SKM-1 (cell line): ENCODE results near the gene UBE2QL1.
A peak's percentile ranks its signal among the peaks of the same experiment; 100 is the strongest.

Experiments
- DNase-seq: peaks from one replicate; lab custom pipeline; 2025; ENCODE audit not compliant: unreplicated experiment; lab: John Stamatoyannopoulos, UW

Gene UBE2QL1, protein sequence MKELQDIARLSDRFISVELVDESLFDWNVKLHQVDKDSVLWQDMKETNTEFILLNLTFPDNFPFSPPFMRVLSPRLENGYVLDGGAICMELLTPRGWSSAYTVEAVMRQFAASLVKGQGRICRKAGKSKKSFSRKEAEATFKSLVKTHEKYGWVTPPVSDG

DNA sequence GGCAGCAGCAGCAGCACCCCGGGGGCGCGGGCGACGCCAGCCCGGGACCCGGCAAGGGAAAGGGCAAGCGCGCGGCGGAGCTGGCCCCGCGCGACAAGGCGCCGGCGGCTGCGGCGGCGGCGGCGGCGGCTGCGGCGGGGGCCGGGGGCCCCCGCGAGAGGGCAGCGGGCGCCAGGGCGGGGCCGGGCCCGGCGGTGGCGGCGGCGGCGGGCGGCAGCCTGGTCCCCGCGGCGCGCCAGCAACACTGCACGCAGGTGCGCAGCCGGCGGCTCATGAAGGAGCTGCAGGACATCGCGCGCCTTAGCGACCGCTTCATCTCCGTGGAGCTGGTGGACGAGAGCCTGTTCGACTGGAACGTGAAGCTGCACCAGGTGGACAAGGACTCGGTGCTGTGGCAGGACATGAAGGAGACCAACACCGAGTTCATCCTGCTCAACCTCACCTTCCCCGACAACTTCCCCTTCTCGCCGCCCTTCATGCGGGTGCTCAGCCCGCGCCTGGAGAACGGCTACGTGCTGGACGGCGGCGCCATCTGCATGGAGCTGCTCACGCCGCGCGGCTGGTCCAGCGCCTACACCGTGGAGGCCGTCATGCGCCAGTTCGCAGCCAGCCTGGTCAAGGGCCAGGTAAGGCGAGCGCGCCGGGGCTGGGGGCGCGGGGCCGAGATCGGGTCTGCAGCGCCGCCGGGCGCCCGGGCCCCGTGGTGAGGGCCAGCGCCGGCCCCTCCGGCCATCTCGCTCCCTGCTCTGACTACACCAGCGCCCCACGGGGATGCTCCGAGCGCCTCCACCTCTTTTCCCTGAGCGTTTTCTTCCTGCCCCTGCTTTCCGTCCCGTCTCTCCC, at the start of gene UBE2QL1:
Gene UBE2QL1 (plus strand): TSS at position 238 of the 843 bp plus-strand sequence. CDS start 35 bp downstream, at position 273.
- DNase-seq = no peak

DNA sequence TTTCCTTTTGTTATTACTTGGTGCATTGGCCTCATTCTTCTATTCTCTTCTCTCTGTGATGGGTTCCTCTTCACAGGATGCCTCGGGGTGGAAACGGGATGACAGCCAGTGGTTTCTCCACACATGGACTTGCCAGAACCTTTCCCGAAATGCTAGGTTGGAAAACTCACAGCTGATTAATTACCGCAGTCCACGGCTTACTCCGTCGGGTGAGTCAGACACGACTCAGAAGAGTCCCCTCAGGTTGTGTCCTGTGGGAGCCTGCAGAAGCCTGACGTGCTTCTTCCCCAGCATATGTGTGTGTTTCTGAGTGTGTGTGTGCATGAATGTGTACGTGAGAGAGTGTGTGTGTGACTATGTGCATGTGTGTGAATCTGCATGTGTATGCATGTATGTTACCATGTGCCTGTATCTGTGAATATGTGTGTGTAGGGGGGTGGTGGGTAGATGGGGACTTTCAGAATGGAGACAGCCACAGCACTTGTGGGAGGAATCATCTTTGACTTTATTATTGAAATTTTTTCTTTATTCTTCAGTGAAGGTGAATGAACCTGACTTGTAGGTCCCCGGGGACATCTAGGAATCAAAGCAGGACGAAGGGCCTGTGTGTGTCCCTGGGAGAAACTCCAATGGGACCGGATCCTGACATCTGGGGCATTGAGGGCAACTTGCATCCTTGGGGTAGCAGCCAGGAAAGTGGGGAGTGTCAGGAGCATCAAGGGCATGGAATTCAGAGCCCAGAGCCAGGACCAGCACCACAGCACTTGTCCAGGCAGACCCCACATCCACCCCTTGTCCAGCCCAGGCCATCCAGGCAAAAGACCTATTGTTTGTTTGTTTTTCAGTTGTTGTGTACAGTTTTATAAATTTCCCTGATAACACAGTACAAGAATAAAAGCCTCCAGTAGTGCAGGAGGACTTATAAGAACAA, 48.4 kb upstream of the UBE2QL1 start:
- no peak for DNase-seq

DNA sequence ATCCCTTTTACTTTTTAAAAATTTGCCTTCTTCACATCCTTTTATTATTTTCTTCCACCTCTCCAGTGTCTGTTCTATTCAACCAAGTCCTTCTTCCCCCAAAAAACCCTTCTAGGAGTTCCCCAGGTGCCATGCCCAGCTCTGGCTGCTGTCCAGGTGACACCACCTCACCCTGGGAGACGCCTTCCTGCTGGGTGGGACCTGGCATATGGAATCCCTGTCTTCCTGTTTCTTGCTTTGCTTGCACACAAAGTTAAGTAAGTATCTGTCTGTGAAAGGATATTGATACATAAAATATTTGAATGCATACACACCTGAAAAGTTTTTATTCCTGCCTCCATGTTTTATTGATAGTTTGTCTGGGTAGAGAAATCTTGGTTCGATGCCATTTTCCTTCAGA, 47.2 kb upstream of the UBE2QL1 start:
- DNase-seq = no peak

DNA sequence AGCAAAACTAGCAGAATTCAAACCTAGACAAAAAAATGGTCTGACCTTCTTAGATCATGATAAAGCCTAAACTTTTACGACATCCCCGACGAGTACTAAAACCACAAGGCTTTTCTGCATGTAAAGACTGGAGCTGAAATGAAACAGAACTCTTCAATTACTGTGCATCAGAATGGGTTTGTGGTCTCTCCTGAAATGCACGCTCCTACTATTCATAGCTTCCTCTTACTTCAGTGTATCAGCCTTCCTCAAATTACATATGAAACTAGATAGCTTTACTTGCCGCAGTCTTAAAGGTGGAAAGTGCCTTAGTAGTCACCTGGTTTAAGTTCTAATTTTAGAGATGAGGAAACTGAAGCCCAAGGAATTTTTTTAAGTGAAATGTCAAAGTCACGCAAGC, 45.7 kb upstream of the UBE2QL1 start:
- peak; percentile 3 for DNase-seq

DNA sequence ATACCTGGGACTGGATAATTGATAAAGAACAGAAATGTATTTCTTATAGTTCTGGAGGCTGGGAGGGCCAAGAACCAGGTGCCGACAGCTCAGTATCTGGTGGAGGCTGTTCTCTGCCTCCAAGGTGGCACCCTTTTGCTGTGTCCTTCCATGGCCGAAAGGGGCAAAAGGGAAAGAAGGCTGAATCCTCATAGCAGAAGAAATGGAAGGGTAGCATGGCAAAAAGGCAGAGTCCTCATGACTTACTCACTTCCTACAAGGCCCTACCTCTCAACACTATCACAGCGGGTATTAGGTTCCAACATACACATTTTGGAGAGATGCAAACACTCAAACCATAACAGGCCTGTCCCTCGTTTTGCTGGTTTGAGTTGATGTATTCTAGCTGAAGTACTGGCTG, 45.2 kb upstream of the UBE2QL1 start:
- no peak for DNase-seq

DNA sequence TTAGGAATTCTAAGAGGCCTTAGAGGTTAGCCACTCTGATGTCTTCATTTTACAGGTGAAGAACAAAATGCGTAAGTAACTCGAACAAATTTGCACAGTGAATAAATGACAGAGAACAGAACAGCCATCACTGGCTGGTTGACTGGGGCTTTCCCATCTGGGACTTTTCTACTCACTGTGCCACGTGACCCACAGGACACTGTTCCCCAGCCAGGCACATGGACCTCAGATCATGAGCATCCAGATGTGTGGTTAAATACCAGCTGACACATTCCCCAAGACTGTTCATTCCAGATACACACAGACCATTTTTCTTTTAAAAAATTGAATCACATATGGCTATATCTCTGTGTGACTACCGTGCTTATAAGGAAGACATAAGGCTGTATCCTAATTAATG, 44.5 kb upstream of the UBE2QL1 start:
- DNase-seq = no peak

DNA sequence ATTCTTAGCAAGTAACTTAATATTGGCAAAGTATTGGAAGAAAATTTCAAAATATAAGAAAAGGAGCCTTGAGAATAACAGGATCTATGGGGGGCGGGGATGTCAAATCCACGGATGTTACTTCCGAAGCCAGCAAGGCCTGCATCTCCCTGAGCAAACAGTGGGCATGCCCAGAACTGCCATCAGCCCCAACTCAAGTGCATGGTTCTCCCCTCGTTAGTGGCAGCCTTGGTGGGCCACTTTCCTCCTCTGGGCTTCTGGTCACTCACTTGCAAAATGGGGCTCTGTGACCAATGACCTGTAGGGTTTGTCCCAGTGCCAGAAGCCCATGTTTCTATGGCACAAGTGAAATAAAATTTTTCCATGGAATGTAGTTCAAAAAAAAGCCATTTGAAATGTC, 43.1 kb upstream of the UBE2QL1 start:
- no peak for DNase-seq

DNA sequence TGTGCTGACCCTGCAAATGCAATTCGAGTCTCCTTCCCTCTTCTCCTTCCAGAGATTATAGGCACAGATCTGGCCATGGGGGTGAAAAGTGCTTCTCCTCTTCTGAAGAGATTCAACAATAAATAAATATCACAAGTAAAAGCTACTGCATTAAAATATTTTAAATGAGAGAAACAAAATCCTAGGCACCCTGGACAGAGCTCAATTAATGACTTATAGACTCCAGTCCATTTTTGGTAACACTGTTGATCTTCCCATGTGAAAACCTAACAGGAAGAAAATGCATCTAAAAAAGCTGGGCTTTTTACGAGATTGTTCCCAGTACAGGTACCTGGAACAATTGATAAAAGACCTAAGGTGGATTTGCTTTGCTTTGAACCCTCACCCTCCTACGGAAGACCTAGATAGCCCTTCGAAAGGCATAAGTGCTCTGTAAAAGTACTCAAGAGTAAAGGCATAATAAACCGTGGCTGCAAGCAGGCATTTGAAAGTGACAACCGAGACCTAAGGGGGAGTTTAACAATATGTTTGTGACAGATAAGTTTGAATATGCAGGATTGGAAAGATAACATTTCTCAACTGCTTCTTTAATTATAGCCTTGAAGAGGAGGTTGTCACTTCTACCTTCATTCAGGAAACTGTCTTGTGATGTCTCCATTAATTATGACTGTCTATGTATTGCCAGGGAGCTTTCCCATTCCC, 41.0 kb upstream of the UBE2QL1 start:
- no peak for DNase-seq

DNA sequence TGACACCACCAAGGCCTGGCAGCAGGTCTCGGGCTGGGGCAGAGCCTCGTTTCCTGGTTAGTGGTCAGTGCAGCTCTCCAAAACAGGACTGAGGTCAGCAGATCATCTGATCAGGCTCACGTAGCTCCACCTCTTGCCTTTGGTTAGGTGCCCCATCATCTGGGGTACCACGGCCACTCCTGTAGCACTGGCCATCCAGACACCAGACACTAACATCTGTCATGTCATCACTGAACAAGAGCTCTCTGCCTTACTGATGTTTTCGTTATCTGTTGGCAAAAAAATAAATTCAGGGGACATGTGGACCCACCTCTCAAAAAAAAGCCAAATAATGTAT, 40.4 kb upstream of the UBE2QL1 start:
- DNase-seq = no peak

DNA sequence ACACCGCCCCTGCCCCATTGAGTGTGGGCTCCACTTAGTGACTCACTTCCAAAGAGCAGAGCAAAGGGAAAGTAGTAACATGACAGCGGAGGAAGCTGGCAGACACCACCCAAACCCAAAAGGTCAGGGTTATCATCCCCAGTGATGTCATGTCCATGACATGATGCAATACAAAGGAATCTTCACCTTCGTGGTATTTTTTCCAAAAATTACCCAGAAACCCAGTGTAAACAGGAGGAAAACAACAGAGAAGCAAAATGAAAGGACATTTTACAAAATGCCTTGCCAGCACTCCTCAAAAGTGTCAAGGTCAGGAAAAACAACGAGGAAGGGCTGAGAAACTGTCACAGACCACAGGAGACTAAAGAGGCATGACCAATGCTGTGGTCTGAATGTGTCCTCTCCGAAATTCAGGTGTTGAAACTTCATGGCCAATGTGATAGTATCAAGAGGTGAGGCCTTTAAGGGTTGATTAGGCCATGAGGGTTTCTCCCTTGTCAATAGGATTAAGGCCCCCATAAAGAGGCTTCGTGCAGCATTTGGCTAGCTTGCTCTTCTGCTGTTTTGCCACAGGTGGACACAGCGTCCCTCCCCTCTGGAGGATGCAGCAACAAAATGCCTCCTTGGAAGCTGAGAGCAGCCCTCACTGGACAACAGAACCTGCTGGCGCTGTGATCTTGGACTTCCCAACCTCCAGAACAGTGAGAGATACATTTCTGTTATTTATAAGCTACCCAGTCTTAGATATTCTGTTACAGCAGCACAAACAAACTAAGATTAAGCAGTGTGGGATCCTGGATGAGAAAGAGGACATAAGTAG, 39.8 kb upstream of the UBE2QL1 start:
- no peak for DNase-seq

DNA sequence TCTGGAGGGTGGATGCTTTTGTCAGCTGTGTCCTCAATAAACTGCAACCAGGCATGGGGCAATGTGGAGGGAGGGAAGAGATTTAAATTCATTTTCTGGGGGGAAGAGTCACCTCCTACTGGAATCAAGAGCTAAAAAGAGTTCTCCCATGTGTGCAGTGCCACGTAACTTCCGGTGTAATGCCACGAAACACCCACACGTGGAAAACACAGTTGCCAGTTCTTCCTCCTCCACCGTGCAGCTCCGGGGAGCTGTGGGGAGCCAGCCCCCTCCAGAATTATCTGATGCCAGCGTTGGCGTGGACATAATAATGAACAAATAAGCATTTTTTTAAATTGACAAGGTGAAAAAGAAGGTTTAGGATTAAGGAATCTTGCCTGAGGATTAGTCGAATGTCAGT, 38.2 kb upstream of the UBE2QL1 start:
- no peak for DNase-seq

DNA sequence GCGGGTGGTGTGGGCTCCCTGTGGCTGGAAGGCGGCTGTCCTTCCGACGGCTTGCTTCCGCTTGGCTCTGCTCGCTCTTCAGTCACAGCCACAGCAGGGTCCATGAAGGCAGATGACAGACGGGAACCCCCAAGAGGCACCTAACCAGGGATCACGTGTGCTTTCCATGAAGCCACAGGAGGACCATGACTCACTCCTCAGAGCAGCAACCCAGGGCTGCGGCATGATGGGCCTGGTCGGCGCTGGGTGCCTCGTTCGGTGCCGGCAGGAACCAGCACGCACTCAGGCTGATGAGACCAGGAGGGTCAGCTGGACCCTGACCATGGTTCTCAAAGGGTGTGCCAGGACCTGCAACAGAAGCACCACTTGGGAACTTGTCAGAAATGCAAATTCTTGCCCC, 37.5 kb upstream of the UBE2QL1 start:
- DNase-seq = no peak

DNA sequence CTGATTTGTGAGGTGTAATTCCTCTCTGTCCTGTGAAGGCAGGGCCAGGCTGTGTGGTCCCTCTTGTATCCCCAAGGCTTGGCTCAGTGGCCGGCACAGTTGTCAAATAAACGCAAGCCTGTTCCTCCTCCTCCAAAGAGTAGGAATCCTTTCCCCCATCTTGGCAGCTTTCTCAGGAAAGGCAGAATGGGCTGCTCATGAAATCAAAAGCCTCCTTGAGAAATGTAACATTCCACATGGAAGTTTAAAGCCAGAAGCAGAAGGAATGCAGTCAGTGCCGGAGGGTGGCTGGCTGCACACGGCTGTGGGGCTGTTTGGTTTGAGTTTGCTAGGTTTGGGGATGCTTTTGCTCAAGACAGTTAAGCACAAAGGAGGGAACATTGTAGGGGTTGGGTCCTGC, 35.8 kb upstream of the UBE2QL1 start:
- no peak for DNase-seq

DNA sequence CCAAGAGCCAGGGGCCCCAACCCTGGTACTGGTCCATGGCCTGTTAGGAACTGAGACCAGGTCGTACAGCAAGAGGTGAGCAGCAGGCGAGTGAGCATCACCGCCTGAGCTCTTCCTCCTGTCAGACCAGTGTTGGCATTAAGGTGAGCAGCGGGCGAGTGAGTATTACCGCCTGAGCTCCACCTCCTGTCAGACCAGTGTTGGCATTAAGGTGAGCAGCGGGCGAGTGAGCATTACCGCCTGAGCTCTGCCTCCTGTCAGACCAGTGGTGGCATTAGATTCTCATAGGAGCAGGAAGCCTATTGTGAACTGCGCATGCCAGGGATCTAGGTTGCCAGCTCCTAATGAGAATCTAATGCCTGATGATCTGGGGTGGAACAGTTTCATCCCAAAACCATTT, 31.0 kb upstream of the UBE2QL1 start:
- DNase-seq = no peak

DNA sequence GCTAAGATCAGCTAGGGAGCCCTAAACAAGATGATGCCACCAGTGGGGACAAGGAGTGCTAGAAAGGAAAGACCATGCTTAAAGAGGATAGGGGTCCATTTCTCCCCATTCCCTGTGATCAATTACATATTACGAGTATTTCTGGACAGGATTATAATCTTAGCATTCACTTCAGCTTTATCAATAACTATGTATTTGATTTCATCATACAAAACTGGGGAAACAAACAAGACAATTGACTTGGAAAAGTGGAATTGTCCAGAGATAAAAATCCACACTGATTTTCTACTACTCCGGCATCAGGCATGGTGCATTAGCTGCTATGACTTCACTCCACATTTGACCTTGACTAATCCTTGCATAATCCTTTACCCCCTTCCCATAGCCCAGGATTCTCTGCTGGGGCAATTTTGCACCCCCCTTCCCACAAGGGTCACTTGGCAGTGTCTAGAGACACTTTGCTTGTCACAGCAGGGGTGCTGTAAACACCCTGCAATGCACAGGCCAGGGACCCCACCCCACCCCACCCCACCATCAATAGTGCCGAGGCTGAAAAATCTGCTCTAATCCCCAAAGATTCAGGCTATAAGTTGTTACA, 29.9 kb upstream of the UBE2QL1 start:
- DNase-seq = no peak

DNA sequence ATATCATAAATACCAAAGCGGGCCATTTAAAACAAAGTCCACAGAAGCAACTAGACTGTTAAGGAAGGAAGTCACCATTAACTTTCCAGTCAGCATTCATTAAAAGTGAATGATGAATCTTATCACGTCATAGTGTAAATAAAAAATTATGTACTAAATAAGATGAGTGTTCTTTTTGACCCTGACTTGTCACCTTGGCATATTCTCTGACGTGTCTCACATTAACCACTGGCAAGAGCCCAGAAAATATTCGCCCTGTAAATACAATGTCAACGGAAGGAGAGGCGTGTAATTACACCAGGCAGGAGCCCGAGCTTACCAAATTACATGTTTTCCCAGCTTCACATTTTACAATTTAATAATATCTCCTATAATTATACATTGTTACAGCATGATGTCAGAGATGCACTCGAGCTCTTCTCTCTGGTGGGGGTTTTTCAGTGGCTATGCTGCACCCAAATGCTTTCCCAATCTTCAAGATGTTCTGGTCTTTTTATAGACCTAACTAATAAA, 29.3 kb upstream of the UBE2QL1 start:
- DNase-seq = no peak

DNA sequence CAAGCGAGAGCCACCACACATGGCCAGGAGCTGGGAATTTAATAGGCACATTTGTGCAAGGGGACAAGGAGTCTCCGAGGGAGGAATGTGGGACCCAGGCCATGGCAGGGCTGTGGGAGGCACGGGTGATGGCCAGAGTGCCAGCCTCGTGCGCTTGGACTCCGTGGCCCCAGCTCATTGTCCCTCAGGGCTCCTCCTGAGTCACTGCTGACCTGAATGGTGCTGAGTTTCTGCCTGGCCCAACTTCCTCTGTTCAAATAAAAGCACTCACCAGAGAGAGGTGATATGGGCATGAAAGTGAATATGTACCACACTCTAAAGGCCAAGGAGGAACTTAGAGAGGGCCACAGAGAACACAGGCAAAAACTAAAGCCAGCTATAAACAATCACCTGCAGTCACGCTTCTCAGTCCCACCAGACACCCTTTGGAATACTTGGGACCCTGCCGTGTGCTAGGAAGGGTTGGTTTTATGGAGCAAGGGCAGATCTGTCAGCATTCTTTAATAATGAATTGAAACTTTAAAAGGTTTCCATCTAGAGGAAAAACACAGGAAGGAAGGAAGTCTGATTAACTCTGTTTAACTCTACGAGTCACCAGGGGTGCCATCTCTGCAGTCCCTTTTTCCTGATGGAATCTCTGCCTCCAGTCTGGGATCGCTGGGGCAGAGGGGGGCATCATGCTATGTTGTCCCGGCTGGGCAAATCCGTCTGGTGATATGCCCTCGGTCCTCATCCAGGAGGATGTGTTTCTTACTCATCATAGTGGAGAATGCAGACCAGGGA, 25.1 kb upstream of the UBE2QL1 start:
- no peak for DNase-seq

DNA sequence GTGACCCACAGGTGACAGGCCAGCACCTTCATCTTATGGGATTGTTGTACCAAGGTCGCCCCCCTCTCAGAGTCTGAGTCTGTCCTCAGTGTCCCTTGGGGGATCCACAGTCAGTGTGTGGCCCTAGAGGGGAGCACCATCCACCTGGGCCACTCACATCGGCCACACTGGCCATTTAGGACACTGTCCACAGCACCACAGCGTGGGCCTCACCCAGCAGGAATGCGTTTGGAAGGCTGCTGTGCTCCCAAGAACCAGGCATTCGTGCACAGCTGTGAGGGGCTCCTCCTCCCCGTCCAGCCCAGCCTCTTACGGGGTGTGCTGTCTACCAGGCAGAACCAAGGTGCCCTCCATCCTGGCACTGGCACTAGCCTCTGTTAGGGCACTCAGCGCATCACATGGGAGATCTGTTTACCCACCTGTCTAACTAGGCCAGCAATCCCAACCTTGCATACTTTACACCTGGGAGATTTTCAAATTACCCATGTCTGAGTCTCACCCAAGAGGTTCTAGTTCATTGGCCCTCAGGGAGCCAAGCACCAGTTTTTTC, 24.5 kb upstream of the UBE2QL1 start:
- no peak for DNase-seq

DNA sequence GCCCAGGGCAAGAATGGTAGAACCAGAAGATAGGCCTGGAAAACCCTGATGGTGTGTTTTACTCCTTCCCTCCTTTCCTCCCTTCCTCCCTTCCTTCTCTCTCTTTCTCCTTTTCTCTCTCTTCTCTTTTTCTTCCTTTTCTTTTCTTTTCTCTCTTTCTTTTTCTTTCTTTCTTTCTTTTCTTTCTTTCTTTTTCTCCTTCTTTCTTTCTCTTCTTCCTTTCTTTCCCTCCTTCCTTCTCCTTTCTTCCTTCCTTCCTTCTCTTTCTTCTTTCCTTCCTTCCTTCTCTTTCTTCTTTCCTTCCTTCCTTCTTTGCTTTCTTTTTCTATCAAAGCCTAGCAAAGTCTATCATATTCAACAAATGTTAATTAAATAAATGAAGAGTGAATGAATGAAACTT, 24.0 kb upstream of the UBE2QL1 start:
- DNase-seq = no peak
